Endothelial cell of umbilical vein (primary cell): ENCODE data around the gene ANGEL1. TPM values are rescaled to one million over a fixed set of nuclear protein-coding genes. Genes with fewer than 3 reads are reported as not detected.

Experiments
- BruUV-seq: library from RNA; stranded (reverse); fragments of 400-500 nt; replicated peaks from 2 replicates; lab custom pipeline; 2021; lab: Mats Ljungman, UMichigan
- CTCF ChIA-PET: fragments of 300-600, 350-600 bp; sonication (Branson Sonifier 250); formaldehyde crosslinking; loops from one replicate; lab custom pipeline; 2021; ENCODE audit warnings: antibody characterized with exemption, inconsistent platforms; lab: Charles Lee
- POLR2A ChIA-PET: fragments of 300-600, 350-600 bp; sonication (Branson Sonifier 250); formaldehyde crosslinking; loops from one replicate; lab custom pipeline; 2021; ENCODE audit warnings: antibody characterized with exemption, inconsistent platforms; lab: Charles Lee
- DNase-seq: peaks from one replicate; pipeline ENCODE4 v3.0.0-alpha.2; 2011; ENCODE audit warnings: low read depth, low spot score
- FAIRE-seq: peaks from 2 replicates; lab custom pipeline; 2011; peaks lifted over from hg19 to GRCh38; lab: Jason Lieb, UNC
- H2AFZ ChIP-seq: 2 replicates; pipeline ENCODE4 v1.6.0; 2012; ENCODE audit warnings: low read depth, low read length, control low read depth, inconsistent platforms
- H3K27ac ChIP-seq: 2 replicates; pipeline ENCODE4 v1.5.1; 2011; ENCODE audit warnings: low read depth, mild to moderate bottlenecking, control low read depth, low read length, moderate library complexity; ENCODE audit not compliant: insufficient read depth
- H3K27me3 ChIP-seq, 2 experiments: 2 replicates each; pipeline versions ENCODE4 v1.6.0 to v1.6.1; 2011; ENCODE audit warnings: low read length in 2 of 2, mixed read lengths in 1 of 2; ENCODE audit not compliant: control insufficient read depth in 2 of 2, insufficient read depth in 2 of 2
- H3K36me3 ChIP-seq, 2 experiments: 2 replicates in 1 of 2; 3 replicates in 1 of 2; pipeline ENCODE4 v1.5.1; 2011; ENCODE audit warnings: low read length in 2 of 2, mild to moderate bottlenecking in 1 of 2, moderate library complexity in 1 of 2; ENCODE audit not compliant: control insufficient read depth in 2 of 2, insufficient read depth in 2 of 2; ENCODE audit errors: extremely low read depth in 1 of 2
- H3K4me1 ChIP-seq: 3 replicates; pipeline ENCODE4 v1.5.1; 2011; ENCODE audit warnings: mild to moderate bottlenecking, low read length; ENCODE audit not compliant: control insufficient read depth, insufficient read depth; ENCODE audit errors: extremely low read depth
- H3K4me2 ChIP-seq: 2 replicates; pipeline ENCODE4 v1.6.1; 2011; ENCODE audit warnings: low read length, control low read depth, mixed read lengths; ENCODE audit not compliant: insufficient read depth
- H3K4me3 ChIP-seq, 3 experiments: fragments of 200-600 bp in 1 of 3; sonication (generic), shearing (Covaris generic) in 1 of 3; replicated peaks in 1 of 3; 2 replicates each; pipeline ENCODE4 v1.5.1; 2011 to 2016; ENCODE audit warnings: control low read depth in 3 of 3, low read length in 3 of 3, mild to moderate bottlenecking in 2 of 3, inconsistent platforms in 1 of 3, low read depth in 1 of 3, moderate library complexity in 1 of 3; ENCODE audit not compliant: insufficient read depth in 1 of 3
- H3K79me2 ChIP-seq: 2 replicates; pipeline ENCODE4 v1.6.0; 2012; ENCODE audit warnings: low read length, inconsistent platforms; ENCODE audit not compliant: control insufficient read depth, insufficient read depth
- H3K9ac ChIP-seq: replicated peaks from 2 replicates; pipeline ENCODE3; 2011; ENCODE audit warnings: low read length, control low read depth; ENCODE audit not compliant: insufficient read depth; ENCODE audit errors: extremely low read depth
- H3K9me1 ChIP-seq: replicated peaks from 3 replicates; pipeline ENCODE4 v1.6.0; 2011; ENCODE audit warnings: mild to moderate bottlenecking, low read length; ENCODE audit not compliant: control insufficient read depth, insufficient read depth; ENCODE audit errors: extremely low read depth
- H3K9me3 ChIP-seq: replicated peaks from 2 replicates; pipeline ENCODE4 v1.5.1; 2012; ENCODE audit warnings: low read length, inconsistent platforms; ENCODE audit not compliant: control insufficient read depth, insufficient read depth
- H4K20me1 ChIP-seq: replicated peaks from 2 replicates; pipeline ENCODE3; 2011; ENCODE audit warnings: mild to moderate bottlenecking, low read length; ENCODE audit not compliant: control insufficient read depth, insufficient read depth; ENCODE audit errors: extremely low read depth
- CTCF ChIP-seq, 2 donors: IDR thresholded peaks; 1 replicate in 1 of 2; 2 replicates in 1 of 2; pipeline ENCODE4 v1.5.1; 2011; ENCODE audit warnings: low read length in 2 of 2, mild to moderate bottlenecking in 2 of 2, moderate library complexity in 2 of 2, control low read depth in 1 of 2, inconsistent platforms in 1 of 2, low read depth in 1 of 2; ENCODE audit not compliant: insufficient read depth in 1 of 2; ENCODE audit errors: extremely low read depth in 1 of 2
- EZH2 ChIP-seq: IDR thresholded peaks from 2 replicates; pipeline ENCODE4 v1.6.1; 2012; ENCODE audit warnings: borderline replicate concordance, low read depth, mild to moderate bottlenecking, moderate library complexity, low read length, inconsistent platforms; ENCODE audit not compliant: severe bottlenecking
- FOS ChIP-seq: IDR thresholded peaks from 2 replicates; pipeline ENCODE4 v1.6.1; 2011; ENCODE audit warnings: mild to moderate bottlenecking, low read length, moderate library complexity, borderline replicate concordance; ENCODE audit not compliant: insufficient read depth
- GATA2 ChIP-seq: IDR thresholded peaks from 2 replicates; pipeline ENCODE4 v1.7.0; 2011; ENCODE audit warnings: low read depth, mild to moderate bottlenecking, moderate library complexity, mixed read lengths, low read length; ENCODE audit not compliant: insufficient read length, insufficient read depth
- JUN ChIP-seq: IDR thresholded peaks from 2 replicates; pipeline ENCODE4 v1.6.1; 2011; ENCODE audit warnings: borderline replicate concordance, low read depth; ENCODE audit not compliant: insufficient read length, insufficient read depth
- MAX ChIP-seq: IDR thresholded peaks from 2 replicates; pipeline ENCODE4 v1.6.1; 2011; ENCODE audit not compliant: insufficient read depth, insufficient read length
- MYC ChIP-seq: IDR thresholded peaks from one replicate; pipeline ENCODE4 v1.6.1; 2011; ENCODE audit warnings: mild to moderate bottlenecking, low read depth, low read length
- POLR2A ChIP-seq: IDR thresholded peaks from 2 replicates; pipeline ENCODE4 v1.6.1; 2012; ENCODE audit warnings: low read depth, mild to moderate bottlenecking, control low read depth, low read length
- POLR2AphosphoS5 ChIP-seq: IDR thresholded peaks from 2 replicates; pipeline ENCODE4 v1.6.1; 2012; ENCODE audit warnings: low read depth, mild to moderate bottlenecking, control low read depth, low read length, moderate library complexity; ENCODE audit not compliant: insufficient read depth
- dilution Hi-C: fragments of 300-500 bp; cut with MboI; formaldehyde crosslinking; loops from one replicate; pipeline ENCODE4 v1.15.0; 2019; ENCODE audit warnings: low sequenced_read_pairs; ENCODE audit not compliant: extremely low pct_ligation_motif_present
- intact Hi-C: fragments of 100-400 bp; cut with micrococcal nuclease; formaldehyde crosslinking; loops from one replicate; pipeline ENCODE4 v1.10.0; 2022
- polyA plus RNA-seq, 4 experiments: library from polyadenylated mRNA; depleted of rRNA in 3 of 4; stranded (reverse) in 3 of 4; unstranded in 1 of 4; fragments of >200 nt; gene quantifications; 2 replicates each; pipeline versions ENCODE4 v1.2.1 to v1.2.3, GENCODE V29; 2011 to 2012; ENCODE audit warnings: missing spikeins in 1 of 4
- total RNA-seq: library from RNA; stranded (reverse); gene quantifications from 2 replicates; pipeline ENCODE4 v1.2.3, GENCODE V29; 2021

The ANGEL1 gene
- total and polyA plus RNA-seq, 2 donors (not counting 3 experiments of a cell fraction or from before 2014, with no cell fraction given): 14.8 to 22.0 TPM

- dilution Hi-C loops: no loop called here
- Histone ChIP-seq H2AFZ (no peak overlapping the region), H3K4me1 (peaks cover 20% of the 10 kb centered on the region), H3K27me3 (no peaks in the 10 kb centered on the region), H3K9ac (no peak overlapping the region), H3K27ac (no peak overlapping the region), H3K9me1 (no peaks in the 10 kb centered on the region), H3K9me3 (no peaks in the 10 kb centered on the region), H4K20me1 (no peaks in the 10 kb centered on the region), H3K4me3 (no peak overlapping the region), H3K79me2 (no peaks in the 10 kb centered on the region), H3K36me3 (peaks cover 0 to 29% of the 10 kb centered on the region in 2 experiments), H3K4me2 (no peak overlapping the region)
- FAIRE-seq (no peak), DNase-seq (no peak)
- POLR2A ChIA-PET: no interaction called here
- no peak for TF ChIP-seq JUN
- TF ChIP-seq CTCF (IDR thresholded peaks at IDR 0.05; ENCODE audit: extremely low read depth in 1 of 2, insufficient read depth in 1 of 2, low read depth in 1 of 2, low read length in 2 of 2): no peak
- TF ChIP-seq POLR2A: no peak
- TF ChIP-seq GATA2: no peak
- TF ChIP-seq FOS: no peak
- TF ChIP-seq MYC: no peak
- TF ChIP-seq EZH2: no peak
- TF ChIP-seq MAX: no peak
- no peak for TF ChIP-seq POLR2AphosphoS5
- intact Hi-C loops: no loop called here
- CTCF ChIA-PET: interaction anchor here (1.7 to 15.4 kb wide), 3 partner anchors 9 to 63 kb away, joined by 5 to 557 read pairs (median 14); no protein-coding TSS in a partner anchor
- no TSS peak for BruUV-seq
Observed at GRCh38 chr14:76775695-76776427, 36.8 kb downstream of the ANGEL1 start.
